Suprapubic skin (tissue), 4 donors: ENCODE data around the gene ARL4C. TPM values are rescaled to one million over a fixed set of nuclear protein-coding genes. Genes with fewer than 3 reads are reported as not detected.

Experiments
- DNase-seq, 2 donors: peaks; one replicate each; pipeline ENCODE4 v3.0.0-alpha.2; 2019; ENCODE audit warnings: low spot score in 2 of 2
- H3K27ac ChIP-seq: fragments of 200-600 bp; sonication (generic); one replicate; pipeline ENCODE4 v1.5.1; 2019
- H3K27me3 ChIP-seq: fragments of 200-600 bp; sonication (generic); one replicate; pipeline ENCODE4 v1.5.1; 2019
- H3K36me3 ChIP-seq: fragments of 200-600 bp; sonication (generic); one replicate; pipeline ENCODE4 v1.5.1; 2019
- H3K4me1 ChIP-seq: fragments of 200-600 bp; sonication (generic); one replicate; pipeline ENCODE4 v1.5.1; 2019
- H3K4me3 ChIP-seq: fragments of 200-600 bp; sonication (generic); one replicate; pipeline ENCODE4 v1.5.1; 2019; ENCODE audit warnings: mild to moderate bottlenecking
- H3K9me3 ChIP-seq: fragments of 200-600 bp; sonication (generic); one replicate; pipeline ENCODE4 v1.5.1; 2019
- EP300 ChIP-seq: sonication (generic); formaldehyde crosslinking; IDR thresholded peaks from one replicate; pipeline ENCODE4 v1.6.1; 2017; ENCODE audit warnings: antibody characterized with exemption
- POLR2A ChIP-seq, 2 donors: fragments of 450-650 bp; IDR thresholded peaks; one replicate each; pipeline ENCODE4 v1.6.1; 2017; ENCODE audit warnings: antibody characterized with exemption in 2 of 2, mild to moderate bottlenecking in 2 of 2, moderate library complexity in 2 of 2
- POLR2AphosphoS5 ChIP-seq, 3 donors: sonication (generic); formaldehyde crosslinking; IDR thresholded peaks; one replicate each; pipeline ENCODE4 v1.6.1; 2017; ENCODE audit warnings: antibody characterized with exemption in 3 of 3
- WGBS: methylation state at CpG from one replicate; pipeline ENCODE4 v1.1.5; 2018; 5-methylcytosine and 5-hydroxymethylcytosine counted together
- total RNA-seq, 4 donors: library from RNA; depleted of rRNA; stranded (reverse); fragments of >200 nt; gene quantifications; one replicate each; pipeline ENCODE4 v1.1.0, GENCODE V29; 2016
- TF ChIP-seq, protein P1 (sequence below), 2 donors: fragments of 200-600 bp in 1 of 2; fragments of 450-650 bp in 1 of 2; sonication (generic) in 1 of 2; IDR thresholded peaks; one replicate each; pipeline ENCODE4 v1.5.1; 2016 to 2019; ENCODE audit warnings: antibody characterized with exemption in 2 of 2, mild to moderate bottlenecking in 1 of 2, moderate library complexity in 1 of 2

Gene ARL4C
- total RNA-seq, 4 donors from 2014 or later, result 35.8 to 64.4 (median 45.7) TPM

- 79% methylated on average over 7 of the region's 7 CpGs for WGBS
- DNase-seq, result no peak
- no peak overlapping the region for H3K27ac ChIP-seq
- H3K27me3 ChIP-seq, result no peaks in the 10 kb centered on the region
- H3K9me3 ChIP-seq, result no peaks in the 10 kb centered on the region
- TF ChIP-seq EP300, result no peak
- TF ChIP-seq, protein P1, sequence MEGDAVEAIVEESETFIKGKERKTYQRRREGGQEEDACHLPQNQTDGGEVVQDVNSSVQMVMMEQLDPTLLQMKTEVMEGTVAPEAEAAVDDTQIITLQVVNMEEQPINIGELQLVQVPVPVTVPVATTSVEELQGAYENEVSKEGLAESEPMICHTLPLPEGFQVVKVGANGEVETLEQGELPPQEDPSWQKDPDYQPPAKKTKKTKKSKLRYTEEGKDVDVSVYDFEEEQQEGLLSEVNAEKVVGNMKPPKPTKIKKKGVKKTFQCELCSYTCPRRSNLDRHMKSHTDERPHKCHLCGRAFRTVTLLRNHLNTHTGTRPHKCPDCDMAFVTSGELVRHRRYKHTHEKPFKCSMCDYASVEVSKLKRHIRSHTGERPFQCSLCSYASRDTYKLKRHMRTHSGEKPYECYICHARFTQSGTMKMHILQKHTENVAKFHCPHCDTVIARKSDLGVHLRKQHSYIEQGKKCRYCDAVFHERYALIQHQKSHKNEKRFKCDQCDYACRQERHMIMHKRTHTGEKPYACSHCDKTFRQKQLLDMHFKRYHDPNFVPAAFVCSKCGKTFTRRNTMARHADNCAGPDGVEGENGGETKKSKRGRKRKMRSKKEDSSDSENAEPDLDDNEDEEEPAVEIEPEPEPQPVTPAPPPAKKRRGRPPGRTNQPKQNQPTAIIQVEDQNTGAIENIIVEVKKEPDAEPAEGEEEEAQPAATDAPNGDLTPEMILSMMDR (IDR thresholded peaks at IDR 0.05), result no peak
- no peak for TF ChIP-seq POLR2A (IDR thresholded peaks at IDR 0.05)
- no peak for TF ChIP-seq POLR2AphosphoS5 (IDR thresholded peaks at IDR 0.05)
- H3K36me3 ChIP-seq, result no peaks in the 10 kb centered on the region
- H3K4me1 ChIP-seq, result no peaks in the 10 kb centered on the region
- no peak overlapping the region for H3K4me3 ChIP-seq
Measured at GRCh38 chr2:234476766-234477165, 20.1 kb downstream of the ARL4C start.

DNA sequence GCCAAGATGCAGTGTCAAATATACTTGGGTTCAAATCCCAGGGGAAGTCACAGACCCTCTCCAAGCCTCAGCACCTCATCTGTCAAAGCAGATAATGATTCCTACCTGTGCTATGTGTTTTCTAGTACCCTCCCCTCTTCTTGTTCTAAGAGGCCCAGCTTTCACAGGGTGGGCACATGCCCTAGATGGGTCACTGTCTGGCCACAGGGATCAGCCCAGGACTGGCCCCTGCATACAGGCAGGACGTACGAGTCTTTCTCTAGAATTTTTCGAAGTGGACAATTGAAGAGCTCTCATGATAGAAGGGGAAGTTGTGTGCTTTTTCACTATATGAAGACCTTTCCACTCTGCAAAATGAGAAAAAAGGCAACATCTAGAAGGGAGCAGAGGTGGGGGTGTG is 22.2 kb downstream of the ARL4C start:
- DNase-seq, result no peak
- Histone ChIP-seq H3K27me3 (no peaks in the 10 kb centered on the region), H3K36me3 (no peaks in the 10 kb centered on the region), H3K4me3 (no peak overlapping the region), H3K27ac (no peak overlapping the region), H3K9me3 (no peaks in the 10 kb centered on the region), H3K4me1 (peaks cover 4% of the 10 kb centered on the region)
- 95% methylated on average over 3 of the region's 3 CpGs for WGBS
- TF ChIP-seq POLR2AphosphoS5 (IDR thresholded peaks at IDR 0.05) (no peak), EP300 (no peak), POLR2A (IDR thresholded peaks at IDR 0.05) (no peak)
- TF ChIP-seq, protein P1 (IDR thresholded peaks at IDR 0.05), result no peak

GRCh38 chr2:234472155-234472554 is 24.7 kb downstream of the ARL4C start:
- Histone ChIP-seq H3K4me1 (peaks cover 25% of the 10 kb centered on the region), H3K4me3 (no peak overlapping the region), H3K27me3 (no peaks in the 10 kb centered on the region), H3K36me3 (no peaks in the 10 kb centered on the region), H3K27ac (no peak overlapping the region), H3K9me3 (no peaks in the 10 kb centered on the region)
- DNase-seq, result no peak
- TF ChIP-seq EP300 (no peak), POLR2A (IDR thresholded peaks at IDR 0.05) (no peak), POLR2AphosphoS5 (IDR thresholded peaks at IDR 0.05) (no peak)
- TF ChIP-seq, protein P1 (IDR thresholded peaks at IDR 0.05), result no peak

DNA sequence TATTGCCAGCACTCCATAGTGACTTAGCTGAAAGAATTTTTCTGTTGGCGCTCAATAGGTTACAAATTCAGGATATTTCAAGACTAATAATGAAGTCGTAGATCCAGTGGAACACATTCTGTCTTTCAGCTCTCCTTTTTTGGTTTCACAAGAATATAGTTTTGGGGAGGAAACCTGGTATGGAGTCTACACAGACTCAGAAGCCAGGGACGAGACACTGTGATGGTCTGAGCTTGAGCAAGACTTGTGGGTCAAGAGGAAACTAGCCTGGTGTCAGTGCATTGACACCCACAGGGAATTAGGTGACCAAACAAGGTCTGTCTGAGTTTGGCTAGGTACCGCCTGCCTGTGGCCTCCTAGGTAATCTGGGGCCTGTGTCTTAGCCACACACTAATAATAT is 26.9 kb downstream of the ARL4C start:
- no peak for DNase-seq
- H3K27ac ChIP-seq, result no peak overlapping the region
- peaks cover 31% of the 10 kb centered on the region for H3K4me1 ChIP-seq
- H3K36me3 ChIP-seq, result no peaks in the 10 kb centered on the region
- no peaks in the 10 kb centered on the region for H3K27me3 ChIP-seq
- H3K9me3 ChIP-seq, result no peaks in the 10 kb centered on the region
- TF ChIP-seq EP300, result no peak
- no peak for TF ChIP-seq POLR2A (IDR thresholded peaks at IDR 0.05)
- no peak for TF ChIP-seq POLR2AphosphoS5 (IDR thresholded peaks at IDR 0.05)
- TF ChIP-seq, protein P1 (IDR thresholded peaks at IDR 0.05), result no peak
- WGBS, result 89% methylated on average over 4 of the region's 4 CpGs
- H3K4me3 ChIP-seq, result no peak overlapping the region

GRCh38 chr2:234469251-234469845 is 27.5 kb downstream of the ARL4C start:
- H3K27me3 ChIP-seq, result no peaks in the 10 kb centered on the region
- peak overlapping the region; percentile 75 for H3K27ac ChIP-seq
- H3K4me1 ChIP-seq, result peaks cover 34% of the 10 kb centered on the region
- TF ChIP-seq, protein P1 (IDR thresholded peaks at IDR 0.05), result no peak
- TF ChIP-seq POLR2AphosphoS5 (IDR thresholded peaks at IDR 0.05), result no peak
- TF ChIP-seq POLR2A (IDR thresholded peaks at IDR 0.05), result no peak
- no peak for TF ChIP-seq EP300
- H3K4me3 ChIP-seq, result no peak overlapping the region
- no peaks in the 10 kb centered on the region for H3K36me3 ChIP-seq
- no peak for DNase-seq
- H3K9me3 ChIP-seq, result no peaks in the 10 kb centered on the region
- WGBS, result 59% methylated on average over 7 of the region's 7 CpGs
